IMR-90 (cell line): ENCODE data around the gene KCNMB2.

Experiments used
- BHLHE40 ChIP-seq: fragments of 150-350 bp; IDR thresholded peaks from 2 replicates; pipeline ENCODE4 v1.6.1; 2016; ENCODE audit warnings: mild to moderate bottlenecking, low read depth, low read length
- CEBPB ChIP-seq: IDR thresholded peaks from 2 replicates; pipeline ENCODE4 v1.6.1; 2012; ENCODE audit warnings: low read depth, low read length, improper control_type of control experiment
- NFE2L2 ChIP-seq: fragments of 150-350 bp; IDR thresholded peaks from 2 replicates; pipeline ENCODE4 v1.6.1; 2016; ENCODE audit warnings: low read depth, mild to moderate bottlenecking, low read length
- POLR2A ChIP-seq: IDR thresholded peaks from 2 replicates; pipeline ENCODE4 v1.6.1; 2012; ENCODE audit warnings: mild to moderate bottlenecking, low read depth, low read length
- RFX5 ChIP-seq: IDR thresholded peaks from 2 replicates; pipeline ENCODE4 v1.8.0; 2012; ENCODE audit warnings: low read depth, mild to moderate bottlenecking, low read length, moderate library complexity
- TF ChIP-seq, protein P1 (sequence below): conservative IDR thresholded peaks from 2 replicates; pipeline ENCODE4 v1.5.1; 2012; ENCODE audit warnings: mild to moderate bottlenecking, low read depth, low read length, improper control_type of control experiment

DNA sequence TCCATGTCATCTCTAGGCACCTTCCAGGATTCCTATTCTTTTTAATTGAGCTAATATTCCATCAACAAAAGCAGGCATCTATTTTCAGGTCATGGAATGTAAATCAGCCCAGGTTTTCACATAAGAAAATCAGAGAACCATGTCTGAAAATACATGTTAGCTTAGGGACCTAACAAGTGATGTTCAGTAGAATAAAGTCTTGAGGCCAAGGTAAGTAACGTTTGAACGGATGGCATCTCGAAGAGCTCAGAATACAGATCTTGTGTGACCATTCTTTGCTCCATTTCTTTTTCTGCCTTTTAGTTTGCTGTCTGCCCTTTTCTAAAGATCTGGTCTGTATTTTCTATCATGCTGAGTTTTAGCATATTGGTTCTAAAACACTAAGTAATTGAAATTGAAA lies 16.5 kb upstream of the KCNMB2 start:
- TF ChIP-seq, protein P1, sequence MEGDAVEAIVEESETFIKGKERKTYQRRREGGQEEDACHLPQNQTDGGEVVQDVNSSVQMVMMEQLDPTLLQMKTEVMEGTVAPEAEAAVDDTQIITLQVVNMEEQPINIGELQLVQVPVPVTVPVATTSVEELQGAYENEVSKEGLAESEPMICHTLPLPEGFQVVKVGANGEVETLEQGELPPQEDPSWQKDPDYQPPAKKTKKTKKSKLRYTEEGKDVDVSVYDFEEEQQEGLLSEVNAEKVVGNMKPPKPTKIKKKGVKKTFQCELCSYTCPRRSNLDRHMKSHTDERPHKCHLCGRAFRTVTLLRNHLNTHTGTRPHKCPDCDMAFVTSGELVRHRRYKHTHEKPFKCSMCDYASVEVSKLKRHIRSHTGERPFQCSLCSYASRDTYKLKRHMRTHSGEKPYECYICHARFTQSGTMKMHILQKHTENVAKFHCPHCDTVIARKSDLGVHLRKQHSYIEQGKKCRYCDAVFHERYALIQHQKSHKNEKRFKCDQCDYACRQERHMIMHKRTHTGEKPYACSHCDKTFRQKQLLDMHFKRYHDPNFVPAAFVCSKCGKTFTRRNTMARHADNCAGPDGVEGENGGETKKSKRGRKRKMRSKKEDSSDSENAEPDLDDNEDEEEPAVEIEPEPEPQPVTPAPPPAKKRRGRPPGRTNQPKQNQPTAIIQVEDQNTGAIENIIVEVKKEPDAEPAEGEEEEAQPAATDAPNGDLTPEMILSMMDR = no peak
- TF ChIP-seq CEBPB (no peak), NFE2L2 (no peak), POLR2A (no peak), RFX5 (no peak), BHLHE40 (no peak)
